NAMALWA (cell line): ENCODE data around the gene THSD7B.
"Not testable (repeated sequence)": the region's sequence is repeated elsewhere in the genome, so short reads cannot be mapped to it uniquely, and the experiment has no call there.

Experiments used
- DNase-seq: peaks from one replicate; pipeline ENCODE4 v3.0.0-alpha.2; 2015; ENCODE audit warnings: low spot score

THSD7B gene

GRCh38 chr2:136932700-136933099, 167.4 kb downstream of the THSD7B start:
- peak; percentile 41 for DNase-seq

- DNase-seq: peak; percentile 31
Observed at GRCh38 chr2:136935119-136935518, 169.8 kb downstream of the THSD7B start.

- DNase-seq: no peak
Observed at GRCh38 chr2:136956050-136956449, 190.7 kb downstream of the THSD7B start.

GRCh38 chr2:136957044-136957443, 191.7 kb downstream of the THSD7B start:
- DNase-seq: peak; percentile 3

- no peak for DNase-seq
Observed at GRCh38 chr2:136962105-136962725, 196.9 kb downstream of the THSD7B start.

- no peak for DNase-seq
Observed at GRCh38 chr2:136966485-136966884, 201.1 kb downstream of the THSD7B start.

- DNase-seq: no peak
Observed at GRCh38 chr2:136980303-136980702, 215.0 kb downstream of the THSD7B start.

GRCh38 chr2:136981689-136982088, 216.3 kb downstream of the THSD7B start:
- not testable (repeated sequence) for DNase-seq

- no peak for DNase-seq
Observed at GRCh38 chr2:136985044-136985443, 219.7 kb downstream of the THSD7B start.

- DNase-seq: no peak
Observed at GRCh38 chr2:136986605-136987221, 221.4 kb downstream of the THSD7B start.

- no peak for DNase-seq
Observed at GRCh38 chr2:136990316-136990715, 225.0 kb downstream of the THSD7B start.

GRCh38 chr2:136994793-136995192, 229.4 kb downstream of the THSD7B start:
- DNase-seq: no peak

- DNase-seq: no peak
Observed at GRCh38 chr2:136997557-136997956, 232.2 kb downstream of the THSD7B start.

GRCh38 chr2:137000811-137001210, 235.5 kb downstream of the THSD7B start:
- DNase-seq: no peak

- no peak for DNase-seq
Observed at GRCh38 chr2:137002896-137003295, 237.6 kb downstream of the THSD7B start.

- no peak for DNase-seq
Observed at GRCh38 chr2:137005210-137005609, 239.9 kb downstream of the THSD7B start.

GRCh38 chr2:137007938-137008337, 242.6 kb downstream of the THSD7B start:
- no peak for DNase-seq

- DNase-seq: no peak
Observed at GRCh38 chr2:137009953-137010352, 244.6 kb downstream of the THSD7B start.

- DNase-seq: no peak
Observed at GRCh38 chr2:137020452-137021196, 255.3 kb downstream of the THSD7B start.

- DNase-seq: no peak
Observed at GRCh38 chr2:137021763-137022162, 256.4 kb downstream of the THSD7B start.

GRCh38 chr2:137023205-137023604, 257.9 kb downstream of the THSD7B start:
- no peak for DNase-seq

GRCh38 chr2:137031731-137032130, 266.4 kb downstream of the THSD7B start:
- DNase-seq: no peak

- no peak for DNase-seq
Observed at GRCh38 chr2:137036619-137037018, 271.3 kb downstream of the THSD7B start.
